OCI-LY3 (cell line): ENCODE data around the gene CDKN2B.

Experiments used
- EZH2phosphoT487 ChIP-seq: fragments of 200-600 bp; shearing (Covaris generic); IDR thresholded peaks from 2 replicates; pipeline ENCODE4 v1.6.1; 2018; ENCODE audit warnings: antibody characterized with exemption, mixed run types, low read depth
- TF ChIP-seq, protein P1 (sequence below): fragments of 200-600, 300-600 bp; sonication (generic); IDR thresholded peaks from 2 replicates; pipeline ENCODE4 v1.5.1; 2014; ENCODE audit warnings: antibody characterized with exemption, low read length, low read depth

DNA sequence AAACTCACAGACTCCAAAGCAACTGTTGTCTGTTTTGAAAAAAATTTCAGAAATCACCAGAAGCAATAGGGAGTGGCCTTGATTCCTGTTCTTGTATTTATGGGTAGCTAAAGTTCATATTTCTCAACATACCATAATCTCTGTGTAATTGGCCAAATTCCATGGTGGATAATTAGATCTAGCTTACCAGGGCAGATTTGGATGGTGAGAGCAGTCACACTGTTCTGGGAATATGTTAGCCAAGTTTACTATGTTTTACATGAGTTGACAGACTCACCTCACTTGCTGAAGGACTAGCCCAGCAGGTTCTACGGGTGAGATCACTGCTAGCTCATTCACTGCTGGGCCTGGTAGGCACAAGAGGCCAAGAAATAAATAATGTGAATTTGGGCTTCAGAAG, 32.7 kb upstream of the CDKN2B start:
- TF ChIP-seq, protein P1, sequence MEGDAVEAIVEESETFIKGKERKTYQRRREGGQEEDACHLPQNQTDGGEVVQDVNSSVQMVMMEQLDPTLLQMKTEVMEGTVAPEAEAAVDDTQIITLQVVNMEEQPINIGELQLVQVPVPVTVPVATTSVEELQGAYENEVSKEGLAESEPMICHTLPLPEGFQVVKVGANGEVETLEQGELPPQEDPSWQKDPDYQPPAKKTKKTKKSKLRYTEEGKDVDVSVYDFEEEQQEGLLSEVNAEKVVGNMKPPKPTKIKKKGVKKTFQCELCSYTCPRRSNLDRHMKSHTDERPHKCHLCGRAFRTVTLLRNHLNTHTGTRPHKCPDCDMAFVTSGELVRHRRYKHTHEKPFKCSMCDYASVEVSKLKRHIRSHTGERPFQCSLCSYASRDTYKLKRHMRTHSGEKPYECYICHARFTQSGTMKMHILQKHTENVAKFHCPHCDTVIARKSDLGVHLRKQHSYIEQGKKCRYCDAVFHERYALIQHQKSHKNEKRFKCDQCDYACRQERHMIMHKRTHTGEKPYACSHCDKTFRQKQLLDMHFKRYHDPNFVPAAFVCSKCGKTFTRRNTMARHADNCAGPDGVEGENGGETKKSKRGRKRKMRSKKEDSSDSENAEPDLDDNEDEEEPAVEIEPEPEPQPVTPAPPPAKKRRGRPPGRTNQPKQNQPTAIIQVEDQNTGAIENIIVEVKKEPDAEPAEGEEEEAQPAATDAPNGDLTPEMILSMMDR, result no peak
- TF ChIP-seq EZH2phosphoT487, result no peak
